ENCODE data around the gene KCNJ14.

Gene KCNJ14

DNA sequence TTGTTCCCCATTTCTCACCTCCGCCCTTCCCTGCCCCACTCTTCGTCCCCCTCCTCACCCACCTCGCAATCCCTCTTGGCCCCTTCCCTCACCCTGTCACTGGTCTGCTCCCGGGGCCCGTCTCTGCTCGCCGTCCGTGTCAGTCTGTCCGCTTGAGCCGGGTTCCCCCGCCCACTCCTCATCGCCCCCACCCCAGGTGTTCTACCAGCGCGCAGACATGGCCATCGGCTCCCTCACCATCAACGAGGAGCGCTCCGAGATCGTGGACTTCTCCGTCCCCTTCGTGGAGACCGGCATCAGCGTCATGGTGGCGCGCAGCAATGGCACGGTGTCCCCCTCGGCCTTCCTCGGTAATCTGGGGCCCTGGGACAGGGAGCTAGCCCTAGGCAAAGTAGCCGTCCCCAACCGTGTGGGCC, 39.6 kb upstream of the KCNJ14 start:
- WGBS (ENCODE audit: extremely low coverage, insufficient coverage, insufficient read length) = 100% methylated on average over 3 of the region's 30 CpGs
- Histone ChIP-seq H3K36me3 (ENCODE audit: control insufficient read depth in 1 of 2, insufficient read depth in 2 of 2, low read length in 2 of 2) (no peaks in the 10 kb centered on the region), H3K4me1 (ENCODE audit: control insufficient read depth in 1 of 2, insufficient read depth in 2 of 2, low read length in 2 of 2) (peaks cover 0 to 2% of the 10 kb centered on the region in 2 experiments), H4K12ac (ENCODE audit: low read depth, low read length) (no peak overlapping the region), H3K18ac (ENCODE audit: low read length) (no peak overlapping the region), H3K14ac (ENCODE audit: low read length) (no peak overlapping the region), H2BK5ac (ENCODE audit: low read depth, low read length, poor library complexity) (no peak overlapping the region), H3K9ac (ENCODE audit: low read length) (no peak overlapping the region), H2AK5ac (ENCODE audit: low read length) (no peak overlapping the region), H3K4me2 (ENCODE audit: low read length) (no peak overlapping the region), H3K79me2 (ENCODE audit: control insufficient read depth, insufficient read depth, low read length, poor library complexity) (no peaks in the 10 kb centered on the region), H3K23ac (ENCODE audit: low read length) (no peak overlapping the region), H3K27ac (ENCODE audit: low read depth, low read length) (no peak overlapping the region), H2AFZ (ENCODE audit: insufficient read depth, low read length, poor library complexity) (no peak overlapping the region), H3K27me3 (ENCODE audit: insufficient read depth, low read length) (no peaks in the 10 kb centered on the region), H2BK120ac (ENCODE audit: insufficient read depth, low read length, poor library complexity) (no peak overlapping the region), H3K4me3 (ENCODE audit: low read depth, low read length) (no peak overlapping the region), H4K8ac (ENCODE audit: low read depth, low read length) (no peak overlapping the region), H3K4ac (ENCODE audit: low read depth, low read length) (no peak overlapping the region), H3K9me3 (ENCODE audit: insufficient read depth, low read depth, low read length) (peaks cover 2% of the 10 kb centered on the region), H2BK12ac (ENCODE audit: low read length) (no peak overlapping the region), H4K91ac (ENCODE audit: low read depth, low read length) (no peak overlapping the region), H3K79me1 (ENCODE audit: low read length) (no peaks in the 10 kb centered on the region)
- no peak for DNase-seq

DNA sequence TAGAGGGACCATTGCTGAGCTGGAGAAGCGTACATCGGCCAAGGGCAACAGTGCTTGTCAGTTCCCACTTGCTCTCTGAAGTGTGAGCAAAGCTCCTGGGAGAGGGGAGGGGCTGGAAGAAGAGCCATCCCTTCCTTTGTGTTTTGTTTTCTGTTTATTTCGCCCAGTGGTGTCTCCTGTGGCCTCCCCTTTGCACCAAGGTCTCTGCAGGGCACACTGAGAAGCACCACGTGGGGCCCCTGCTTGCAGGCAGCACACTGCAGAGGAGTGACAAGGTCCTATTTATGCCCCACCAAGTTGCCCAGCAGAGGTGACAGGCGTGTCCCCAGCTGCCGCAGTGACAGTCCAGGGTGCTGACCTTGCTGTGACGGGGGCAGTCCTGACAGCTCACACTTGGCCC, 38.0 kb upstream of the KCNJ14 start:
- H2BK12ac ChIP-seq (ENCODE audit: low read length) = no peak overlapping the region
- no peaks in the 10 kb centered on the region for H3K79me1 ChIP-seq (ENCODE audit: low read length)
- no peak overlapping the region for H3K4me3 ChIP-seq (ENCODE audit: low read depth, low read length)
- H4K8ac ChIP-seq (ENCODE audit: low read depth, low read length) = no peak overlapping the region
- no peaks in the 10 kb centered on the region for H3K27me3 ChIP-seq (ENCODE audit: insufficient read depth, low read length)
- no peak overlapping the region for H3K27ac ChIP-seq (ENCODE audit: low read depth, low read length)
- no peaks in the 10 kb centered on the region for H3K79me2 ChIP-seq (ENCODE audit: control insufficient read depth, insufficient read depth, low read length, poor library complexity)
- H3K4me1 ChIP-seq (ENCODE audit: control insufficient read depth in 1 of 2, insufficient read depth in 2 of 2, low read length in 2 of 2) = peaks cover 0 to 2% of the 10 kb centered on the region in 2 experiments
- H4K12ac ChIP-seq (ENCODE audit: low read depth, low read length) = no peak overlapping the region
- H2AK5ac ChIP-seq (ENCODE audit: low read length) = no peak overlapping the region
- peaks cover 4% of the 10 kb centered on the region for H3K9me3 ChIP-seq (ENCODE audit: insufficient read depth, low read depth, low read length)
- no peak for DNase-seq
- H3K4me2 ChIP-seq (ENCODE audit: low read length) = no peak overlapping the region
- no peak overlapping the region for H2AFZ ChIP-seq (ENCODE audit: insufficient read depth, low read length, poor library complexity)
- no peak overlapping the region for H3K4ac ChIP-seq (ENCODE audit: low read depth, low read length)
- H3K18ac ChIP-seq (ENCODE audit: low read length) = no peak overlapping the region
- no CpG with 5 or more reads among the region's 7 CpGs for WGBS (ENCODE audit: extremely low coverage, insufficient coverage, insufficient read length)
- no peaks in the 10 kb centered on the region for H3K36me3 ChIP-seq (ENCODE audit: control insufficient read depth in 1 of 2, insufficient read depth in 2 of 2, low read length in 2 of 2)
- H3K9ac ChIP-seq (ENCODE audit: low read length) = no peak overlapping the region
- H3K14ac ChIP-seq (ENCODE audit: low read length) = no peak overlapping the region
- no peak overlapping the region for H2BK120ac ChIP-seq (ENCODE audit: insufficient read depth, low read length, poor library complexity)
- H4K91ac ChIP-seq (ENCODE audit: low read depth, low read length) = no peak overlapping the region
- H3K23ac ChIP-seq (ENCODE audit: low read length) = no peak overlapping the region
- H2BK5ac ChIP-seq (ENCODE audit: low read depth, low read length, poor library complexity) = no peak overlapping the region

DNA sequence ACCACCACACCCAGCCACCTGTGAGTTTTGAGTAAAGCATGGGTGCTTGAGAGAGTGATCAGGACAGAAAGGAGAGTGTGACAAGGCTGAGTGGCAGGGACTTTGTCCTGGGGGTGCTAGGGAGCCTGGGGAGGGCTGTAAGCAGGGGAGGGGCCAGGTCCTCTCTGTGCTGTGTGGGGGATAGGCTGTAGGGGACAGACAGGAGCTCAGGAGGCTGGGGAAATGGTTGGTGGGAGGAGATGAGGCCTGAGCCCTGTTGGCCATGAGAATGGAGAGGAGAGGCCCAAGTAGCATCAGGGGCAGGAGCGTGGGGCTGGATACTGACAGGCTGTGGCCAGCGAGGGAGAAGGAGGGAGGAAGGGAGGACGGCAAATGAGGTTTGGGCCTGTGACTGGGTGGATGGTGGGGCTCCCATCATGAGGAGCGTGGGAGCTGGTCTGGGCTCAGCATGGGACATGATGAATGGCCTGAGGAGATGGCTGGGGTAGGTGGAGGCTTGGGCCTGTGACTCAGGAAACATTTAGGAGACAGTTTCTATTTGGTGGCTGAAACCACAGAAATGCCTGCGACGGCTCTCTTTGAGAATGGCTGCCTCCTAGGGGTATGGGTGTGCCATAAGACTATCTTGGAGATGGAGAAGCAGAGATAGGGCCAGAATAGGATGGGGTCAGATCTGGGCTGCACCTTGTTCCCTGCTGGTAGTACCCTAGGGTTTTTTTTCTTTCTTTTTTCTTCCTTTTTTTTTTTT, 36.9 kb upstream of the KCNJ14 start:
- Histone ChIP-seq H3K4me2 (ENCODE audit: low read length) (no peak overlapping the region), H3K27ac (ENCODE audit: low read depth, low read length) (no peak overlapping the region), H3K79me1 (ENCODE audit: low read length) (no peaks in the 10 kb centered on the region), H3K23ac (ENCODE audit: low read length) (no peak overlapping the region), H2AFZ (ENCODE audit: insufficient read depth, low read length, poor library complexity) (no peak overlapping the region), H4K91ac (ENCODE audit: low read depth, low read length) (no peak overlapping the region), H3K4ac (ENCODE audit: low read depth, low read length) (no peak overlapping the region), H2BK5ac (ENCODE audit: low read depth, low read length, poor library complexity) (no peak overlapping the region), H3K36me3 (ENCODE audit: control insufficient read depth in 1 of 2, insufficient read depth in 2 of 2, low read length in 2 of 2) (no peaks in the 10 kb centered on the region), H2BK120ac (ENCODE audit: insufficient read depth, low read length, poor library complexity) (no peak overlapping the region), H2BK12ac (ENCODE audit: low read length) (no peak overlapping the region), H3K14ac (ENCODE audit: low read length) (no peak overlapping the region), H3K9me3 (ENCODE audit: insufficient read depth, low read depth, low read length) (peaks cover 4% of the 10 kb centered on the region), H2AK5ac (ENCODE audit: low read length) (no peak overlapping the region), H3K4me1 (ENCODE audit: control insufficient read depth in 1 of 2, insufficient read depth in 2 of 2, low read length in 2 of 2) (peaks cover 0 to 2% of the 10 kb centered on the region in 2 experiments), H4K8ac (ENCODE audit: low read depth, low read length) (no peak overlapping the region), H3K9ac (ENCODE audit: low read length) (no peak overlapping the region), H4K12ac (ENCODE audit: low read depth, low read length) (no peak overlapping the region), H3K79me2 (ENCODE audit: control insufficient read depth, insufficient read depth, low read length, poor library complexity) (no peaks in the 10 kb centered on the region), H3K18ac (ENCODE audit: low read length) (no peak overlapping the region), H3K4me3 (ENCODE audit: low read depth, low read length) (no peak overlapping the region), H3K27me3 (ENCODE audit: insufficient read depth, low read length) (no peaks in the 10 kb centered on the region)
- no CpG with 5 or more reads among the region's 6 CpGs for WGBS (ENCODE audit: extremely low coverage, insufficient coverage, insufficient read length)
- DNase-seq = peak in 1 of 2 donors; percentile 28

DNA sequence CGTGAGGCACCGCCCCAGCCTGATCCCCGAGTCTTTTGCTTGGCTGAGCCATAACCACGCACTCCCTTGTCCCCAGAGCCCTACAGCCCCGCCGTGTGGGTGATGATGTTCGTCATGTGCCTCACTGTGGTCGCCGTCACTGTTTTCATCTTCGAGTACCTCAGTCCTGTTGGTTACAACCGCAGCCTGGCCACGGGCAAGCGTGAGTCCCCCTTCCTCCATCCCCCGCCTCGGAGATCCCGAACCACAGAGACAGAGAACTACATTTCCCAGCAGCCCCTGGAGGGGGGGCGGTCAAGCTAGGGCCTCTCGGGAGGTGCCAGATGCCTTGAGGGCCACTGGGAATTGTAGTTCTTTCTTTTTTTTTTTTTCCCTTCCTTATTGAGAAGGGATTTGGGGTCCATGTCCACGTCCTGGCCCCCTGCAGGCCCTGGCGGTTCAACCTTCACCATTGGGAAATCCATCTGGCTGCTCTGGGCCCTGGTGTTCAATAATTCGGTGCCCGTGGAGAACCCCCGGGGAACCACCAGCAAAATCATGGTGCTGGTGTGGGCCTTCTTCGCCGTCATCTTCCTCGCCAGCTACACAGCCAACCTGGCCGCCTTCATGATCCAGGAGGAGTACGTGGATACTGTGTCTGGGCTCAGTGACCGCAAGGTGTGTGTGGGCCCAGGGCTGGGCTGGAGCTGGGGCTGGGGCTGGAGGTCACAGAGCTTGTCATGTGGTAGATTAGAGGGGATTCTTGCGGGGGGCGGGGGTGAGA, 36.0 kb upstream of the KCNJ14 start:
- Histone ChIP-seq H3K79me2 (ENCODE audit: control insufficient read depth, insufficient read depth, low read length, poor library complexity) (no peaks in the 10 kb centered on the region), H3K4me1 (ENCODE audit: control insufficient read depth in 1 of 2, insufficient read depth in 2 of 2, low read length in 2 of 2) (no peaks in the 10 kb centered on the region), H2AFZ (ENCODE audit: insufficient read depth, low read length, poor library complexity) (no peak overlapping the region), H2BK12ac (ENCODE audit: low read length) (no peak overlapping the region), H3K27me3 (ENCODE audit: insufficient read depth, low read length) (no peaks in the 10 kb centered on the region), H4K12ac (ENCODE audit: low read depth, low read length) (no peak overlapping the region), H3K4me3 (ENCODE audit: low read depth, low read length) (no peak overlapping the region), H3K23ac (ENCODE audit: low read length) (no peak overlapping the region), H3K4me2 (ENCODE audit: low read length) (no peak overlapping the region), H3K9me3 (ENCODE audit: insufficient read depth, low read depth, low read length) (peaks cover 4% of the 10 kb centered on the region), H2BK120ac (ENCODE audit: insufficient read depth, low read length, poor library complexity) (no peak overlapping the region), H4K8ac (ENCODE audit: low read depth, low read length) (no peak overlapping the region), H3K79me1 (ENCODE audit: low read length) (no peaks in the 10 kb centered on the region), H3K9ac (ENCODE audit: low read length) (no peak overlapping the region), H2AK5ac (ENCODE audit: low read length) (no peak overlapping the region), H2BK5ac (ENCODE audit: low read depth, low read length, poor library complexity) (no peak overlapping the region), H3K27ac (ENCODE audit: low read depth, low read length) (no peak overlapping the region), H3K36me3 (ENCODE audit: control insufficient read depth in 1 of 2, insufficient read depth in 2 of 2, low read length in 2 of 2) (no peaks in the 10 kb centered on the region), H3K14ac (ENCODE audit: low read length) (no peak overlapping the region), H4K91ac (ENCODE audit: low read depth, low read length) (no peak overlapping the region), H3K18ac (ENCODE audit: low read length) (no peak overlapping the region), H3K4ac (ENCODE audit: low read depth, low read length) (no peak overlapping the region)
- WGBS (ENCODE audit: extremely low coverage, insufficient coverage, insufficient read length) = no CpG with 5 or more reads among the region's 31 CpGs
- DNase-seq = peak in 1 of 2 donors; percentile 8

Measured in trophoblast cell (in vitro differentiated cells and primary cell).